OCI-LY7 (cell line): ENCODE measurements around the gene ILDR2. TPM values are rescaled to one million over a fixed set of nuclear protein-coding genes. Genes with fewer than 3 reads are reported as not detected.

Source experiments
- BruUV-seq: library from RNA; stranded (reverse); fragments of 400-500 nt; replicated peaks from 2 replicates; lab custom pipeline; 2021; lab: Mats Ljungman, UMichigan
- CTCF ChIA-PET: fragments of 300-600 bp; sonication (Branson Sonifier 250); formaldehyde crosslinking; loops from one replicate; lab custom pipeline; 2022; ENCODE audit warnings: antibody characterized with exemption; ENCODE audit not compliant: unreplicated experiment; lab: Charles Lee
- POLR2A ChIA-PET: fragments of 300-600 bp; sonication (Branson Sonifier 250); formaldehyde crosslinking; loops from one replicate; lab custom pipeline; 2022; ENCODE audit warnings: antibody characterized with exemption; lab: Charles Lee
- DNase-seq: peaks from one replicate; pipeline ENCODE4 v3.0.0-alpha.2; 2015; ENCODE audit warnings: low spot score
- H2AFZ ChIP-seq: fragments of 200-600 bp; sonication (generic), shearing (Covaris generic); 2 replicates; pipeline ENCODE4 v1.6.1; 2014; ENCODE audit warnings: mild to moderate bottlenecking, antibody characterized with exemption, low read length, moderate library complexity
- H3K27ac ChIP-seq: fragments of 200-600 bp; sonication (generic); 2 replicates; pipeline ENCODE4 v1.5.1; 2014; ENCODE audit warnings: mixed run types, low read depth, mild to moderate bottlenecking, moderate library complexity, low read length, inconsistent platforms; ENCODE audit not compliant: poor library complexity, severe bottlenecking
- H3K36me3 ChIP-seq: fragments of 200-600 bp; sonication (generic); 2 replicates; pipeline ENCODE4 v1.6.1; 2014; ENCODE audit warnings: mild to moderate bottlenecking, antibody characterized with exemption, low read length, moderate library complexity, mixed read lengths; ENCODE audit not compliant: insufficient read depth
- H3K4me1 ChIP-seq: fragments of 200-600 bp; sonication (generic); 2 replicates; pipeline ENCODE4 v1.5.1; 2014; ENCODE audit warnings: mild to moderate bottlenecking, low read length; ENCODE audit not compliant: insufficient read depth, poor library complexity, severe bottlenecking
- H3K4me2 ChIP-seq: fragments of 200-600 bp; sonication (generic); 2 replicates; pipeline ENCODE4 v1.6.1; 2014; ENCODE audit warnings: mild to moderate bottlenecking, low read length
- H3K4me3 ChIP-seq: fragments of 200-600 bp; sonication (generic); 2 replicates; pipeline ENCODE4 v1.5.1; 2014; ENCODE audit warnings: mild to moderate bottlenecking, low read depth, low read length; ENCODE audit not compliant: poor library complexity, severe bottlenecking
- H3K79me2 ChIP-seq: fragments of 200-600 bp; sonication (generic); 2 replicates; pipeline ENCODE4 v1.6.1; 2016; ENCODE audit warnings: low read depth, mild to moderate bottlenecking, low read length, moderate library complexity, mixed read lengths; ENCODE audit not compliant: insufficient read depth
- H3K9me2 ChIP-seq: fragments of 200-600 bp; sonication (generic); 2 replicates; pipeline ENCODE4 v1.6.1; 2016; ENCODE audit warnings: mild to moderate bottlenecking, low read length, mixed read lengths; ENCODE audit not compliant: insufficient read depth
- H3K9me3 ChIP-seq: fragments of 200-600 bp; sonication (generic); 2 replicates; pipeline ENCODE4 v1.6.1; 2014; ENCODE audit warnings: mild to moderate bottlenecking, mixed run types, low read length, mixed read lengths
- H4K20me1 ChIP-seq: fragments of 200-600 bp; sonication (generic); 2 replicates; pipeline ENCODE4 v1.6.1; 2014; ENCODE audit warnings: mild to moderate bottlenecking, antibody characterized with exemption, low read length, moderate library complexity, mixed read lengths; ENCODE audit not compliant: insufficient read depth
- EZH2phosphoT487 ChIP-seq: fragments of 200-600 bp; sonication (generic); IDR thresholded peaks from 2 replicates; pipeline ENCODE4 v1.6.1; 2018; ENCODE audit warnings: low read depth, borderline replicate concordance, mild to moderate bottlenecking, mixed run types, antibody characterized with exemption, low read length, moderate library complexity, mixed read lengths
- intact Hi-C: fragments of 100-400 bp; cut with micrococcal nuclease; formaldehyde crosslinking; loops from one replicate; pipeline ENCODE4 v1.10.0; 2022; ENCODE audit not compliant: unreplicated experiment
- total RNA-seq, 2 experiments: library from RNA; depleted of rRNA in 1 of 2; stranded (reverse); fragments of >200 nt in 1 of 2; shearing (Covaris generic) in 1 of 2; gene quantifications; 2 replicates each; pipeline ENCODE4 v1.2.3, GENCODE V29; 2014 to 2022
- TF ChIP-seq, protein P1 (sequence below): fragments of 200-600 bp; sonication (generic); conservative IDR thresholded peaks from 2 replicates; pipeline ENCODE4 v1.5.1; 2014; ENCODE audit warnings: mild to moderate bottlenecking, antibody characterized with exemption, low read length, moderate library complexity, mixed read lengths

The ILDR2 gene
- total RNA-seq, 2 experiments from 2014 or later: 3.2 to 5.3 TPM

DNA sequence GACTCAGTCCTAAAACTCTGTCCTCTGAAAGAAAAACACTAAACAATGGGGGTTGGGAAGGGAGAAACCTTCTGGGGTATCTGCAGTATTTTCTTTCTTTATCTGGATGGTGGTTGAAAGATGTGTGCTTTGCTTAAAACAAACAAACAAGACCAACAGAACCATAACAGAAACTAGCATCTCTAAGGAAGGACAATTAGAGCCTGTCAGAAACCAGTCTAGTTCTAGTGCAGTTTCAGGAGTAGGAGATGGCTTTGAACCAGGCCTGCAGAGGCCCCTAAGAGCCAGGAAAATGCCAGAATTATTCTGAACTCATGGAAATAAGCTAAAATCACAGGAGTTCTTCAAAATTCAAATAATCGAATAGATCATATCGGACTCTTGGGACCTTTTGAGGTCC lies 18.5 kb downstream of the ILDR2 start:
- CTCF ChIA-PET: no interaction called here
- intact Hi-C loops: no loop called here
- no peak for DNase-seq
- H3K79me2 ChIP-seq: no peaks in the 10 kb centered on the region
- no peaks in the 10 kb centered on the region for H3K4me1 ChIP-seq
- no peaks in the 10 kb centered on the region for H3K9me2 ChIP-seq
- H3K4me3 ChIP-seq: no peak overlapping the region
- no peaks in the 10 kb centered on the region for H4K20me1 ChIP-seq
- no TSS peak for BruUV-seq
- no peaks in the 10 kb centered on the region for H3K36me3 ChIP-seq
- POLR2A ChIA-PET: no interaction called here
- TF ChIP-seq, protein P1, sequence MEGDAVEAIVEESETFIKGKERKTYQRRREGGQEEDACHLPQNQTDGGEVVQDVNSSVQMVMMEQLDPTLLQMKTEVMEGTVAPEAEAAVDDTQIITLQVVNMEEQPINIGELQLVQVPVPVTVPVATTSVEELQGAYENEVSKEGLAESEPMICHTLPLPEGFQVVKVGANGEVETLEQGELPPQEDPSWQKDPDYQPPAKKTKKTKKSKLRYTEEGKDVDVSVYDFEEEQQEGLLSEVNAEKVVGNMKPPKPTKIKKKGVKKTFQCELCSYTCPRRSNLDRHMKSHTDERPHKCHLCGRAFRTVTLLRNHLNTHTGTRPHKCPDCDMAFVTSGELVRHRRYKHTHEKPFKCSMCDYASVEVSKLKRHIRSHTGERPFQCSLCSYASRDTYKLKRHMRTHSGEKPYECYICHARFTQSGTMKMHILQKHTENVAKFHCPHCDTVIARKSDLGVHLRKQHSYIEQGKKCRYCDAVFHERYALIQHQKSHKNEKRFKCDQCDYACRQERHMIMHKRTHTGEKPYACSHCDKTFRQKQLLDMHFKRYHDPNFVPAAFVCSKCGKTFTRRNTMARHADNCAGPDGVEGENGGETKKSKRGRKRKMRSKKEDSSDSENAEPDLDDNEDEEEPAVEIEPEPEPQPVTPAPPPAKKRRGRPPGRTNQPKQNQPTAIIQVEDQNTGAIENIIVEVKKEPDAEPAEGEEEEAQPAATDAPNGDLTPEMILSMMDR: no peak
- no peak for TF ChIP-seq EZH2phosphoT487
- H2AFZ ChIP-seq: no peak overlapping the region
- H3K27ac ChIP-seq: no peak overlapping the region
- H3K9me3 ChIP-seq: no peaks in the 10 kb centered on the region
- H3K4me2 ChIP-seq: no peak overlapping the region

DNA sequence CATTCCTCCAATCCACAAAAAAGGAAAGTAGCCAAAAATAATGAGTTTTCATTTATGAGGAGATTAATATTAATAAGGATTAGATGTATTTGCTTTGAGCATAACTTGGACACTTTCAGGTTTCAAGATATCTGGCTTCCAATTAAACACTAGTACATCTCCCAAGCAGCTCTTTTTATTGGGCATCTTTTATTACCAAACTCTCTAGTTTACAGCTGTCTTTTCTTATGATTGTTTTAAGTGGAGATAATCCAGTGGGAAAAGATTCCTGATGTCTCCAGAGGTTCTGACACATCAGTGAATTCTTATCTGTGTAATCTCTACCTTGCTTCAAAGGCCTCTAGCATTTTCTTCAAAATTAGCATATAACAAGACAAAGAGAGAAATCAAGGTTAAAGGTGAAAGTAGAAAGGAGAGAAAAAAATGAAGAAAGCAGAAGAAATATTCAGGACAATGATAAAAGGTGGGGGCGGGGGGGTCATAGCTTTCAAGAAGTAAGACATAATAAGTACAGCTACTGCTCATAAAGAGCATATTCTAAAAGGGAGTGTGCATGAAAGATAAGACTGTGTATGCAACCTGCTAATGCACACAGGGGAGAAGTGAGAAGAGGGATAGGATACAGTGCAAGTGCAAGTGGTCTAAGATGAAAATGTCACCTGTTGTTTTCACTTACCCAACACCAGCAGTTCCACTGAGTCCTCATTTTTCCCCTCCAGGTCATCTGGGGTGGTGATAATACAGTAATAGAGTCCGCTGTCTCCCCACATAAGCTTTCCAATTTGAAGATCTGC lies 19.1 kb downstream of the ILDR2 start:
- H3K79me2 ChIP-seq: no peaks in the 10 kb centered on the region
- intact Hi-C loops: no loop called here
- no peaks in the 10 kb centered on the region for H3K4me1 ChIP-seq
- H3K4me3 ChIP-seq: no peak overlapping the region
- no peaks in the 10 kb centered on the region for H3K36me3 ChIP-seq
- DNase-seq: no peak
- H4K20me1 ChIP-seq: no peaks in the 10 kb centered on the region
- H3K27ac ChIP-seq: no peak overlapping the region
- no TSS peak for BruUV-seq
- POLR2A ChIA-PET: interaction anchor here (0.6 to 0.7 kb wide), 2 partner anchors 13 to 121 kb away, joined by 3 read pairs; no protein-coding TSS in a partner anchor
- CTCF ChIA-PET: no interaction called here
- H3K4me2 ChIP-seq: no peak overlapping the region
- no peak for TF ChIP-seq EZH2phosphoT487
- TF ChIP-seq, protein P1: no peak
- no peaks in the 10 kb centered on the region for H3K9me3 ChIP-seq
- H2AFZ ChIP-seq: no peak overlapping the region
- H3K9me2 ChIP-seq: no peaks in the 10 kb centered on the region

DNA sequence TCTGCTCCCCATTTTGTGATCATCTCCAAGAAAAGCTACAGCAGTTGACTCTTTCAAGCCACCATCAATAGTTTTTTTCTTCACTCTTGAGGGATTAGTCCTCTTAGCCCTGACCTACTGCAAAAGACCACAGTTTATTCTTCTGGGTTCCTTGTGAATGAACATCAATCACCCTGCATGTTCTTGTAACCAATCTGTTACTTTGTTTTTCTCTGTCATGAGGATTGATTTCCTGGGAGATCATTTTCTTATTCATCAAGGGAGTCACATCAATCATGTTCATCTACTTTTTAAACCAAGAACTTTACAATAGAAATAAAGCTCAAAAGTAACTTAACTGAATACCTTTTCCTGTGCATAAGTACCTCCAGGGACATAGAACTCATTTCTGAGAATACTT lies 21.8 kb downstream of the ILDR2 start:
- no peak for DNase-seq

More for the DNA sequence above, 21.8 kb downstream of the ILDR2 start:
- POLR2A ChIA-PET: no interaction called here
- Histone ChIP-seq H3K27ac (no peak overlapping the region), H3K4me3 (no peak overlapping the region), H3K36me3 (no peaks in the 10 kb centered on the region), H3K9me2 (no peaks in the 10 kb centered on the region), H4K20me1 (no peaks in the 10 kb centered on the region), H2AFZ (no peak overlapping the region), H3K79me2 (no peaks in the 10 kb centered on the region), H3K9me3 (no peaks in the 10 kb centered on the region), H3K4me2 (no peak overlapping the region), H3K4me1 (no peaks in the 10 kb centered on the region)
- TF ChIP-seq, protein P1: no peak
- no peak for TF ChIP-seq EZH2phosphoT487
- CTCF ChIA-PET: interaction anchor here (0.5 kb wide), 1 partner anchor 106 kb away, joined by 3 read pairs; no protein-coding TSS in a partner anchor
- no TSS peak for BruUV-seq
- intact Hi-C loops: no loop called here
